ENCODE data around the gene TMEM178B.
A peak's percentile ranks its signal among the peaks of the same experiment; 100 is the strongest.
"Not testable (repeated sequence)": the region's sequence is repeated elsewhere in the genome, so short reads cannot be mapped to it uniquely, and the experiment has no call there.

The TMEM178B gene

DNA sequence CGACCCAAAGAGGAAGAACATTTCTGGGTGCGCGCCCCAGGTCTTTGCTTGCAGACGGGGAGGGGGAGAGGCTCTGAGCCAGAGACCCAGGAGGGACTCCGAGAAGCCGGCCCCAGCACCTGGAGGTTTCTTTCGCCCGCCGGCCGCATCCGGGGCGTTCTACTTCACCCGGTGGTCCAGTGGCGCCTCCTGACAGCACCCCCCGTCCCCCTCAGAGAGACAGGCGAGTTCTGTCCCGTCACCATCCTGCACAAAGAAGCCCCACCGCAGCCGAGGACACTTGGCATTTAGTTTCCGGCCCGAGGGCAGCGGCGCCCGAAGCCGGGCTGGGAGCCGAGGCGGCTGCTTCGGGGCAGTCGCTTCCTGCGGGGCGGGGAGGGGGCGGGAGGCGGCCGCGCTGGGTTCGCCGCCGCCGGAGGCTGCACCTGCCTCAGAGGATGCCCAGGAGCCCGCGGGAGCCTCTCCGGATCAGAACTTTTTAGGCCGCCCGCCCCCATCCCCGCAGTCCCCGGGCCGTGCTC is at the start of gene TMEM178B:
TSS of gene TMEM178B (plus strand) at position 424 of the 521 bp plus-strand sequence.
- no peak for DNase-seq (ENCODE audit: low spot score)

DNA sequence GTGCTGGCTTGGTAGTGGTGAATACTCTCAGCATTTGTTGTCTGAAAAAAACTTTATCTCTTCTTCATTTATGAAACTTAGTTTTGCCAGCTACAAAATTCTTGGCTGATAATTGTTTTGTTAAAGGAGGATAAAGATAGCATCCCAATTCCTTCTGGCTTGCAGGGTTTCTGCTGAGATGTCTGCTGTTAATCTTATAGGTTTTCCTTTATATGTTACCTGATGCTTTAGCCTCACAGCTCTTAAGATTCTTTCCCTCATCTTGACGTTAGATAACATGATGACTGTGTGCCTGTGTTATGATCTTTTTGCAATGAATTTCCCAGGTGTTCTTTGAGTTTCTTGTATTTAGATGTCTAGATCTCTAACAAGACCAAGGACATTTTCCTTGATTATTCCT is 49.2 kb upstream of the TMEM178B start:
- DNase-seq (ENCODE audit: low spot score), result no peak

DNA sequence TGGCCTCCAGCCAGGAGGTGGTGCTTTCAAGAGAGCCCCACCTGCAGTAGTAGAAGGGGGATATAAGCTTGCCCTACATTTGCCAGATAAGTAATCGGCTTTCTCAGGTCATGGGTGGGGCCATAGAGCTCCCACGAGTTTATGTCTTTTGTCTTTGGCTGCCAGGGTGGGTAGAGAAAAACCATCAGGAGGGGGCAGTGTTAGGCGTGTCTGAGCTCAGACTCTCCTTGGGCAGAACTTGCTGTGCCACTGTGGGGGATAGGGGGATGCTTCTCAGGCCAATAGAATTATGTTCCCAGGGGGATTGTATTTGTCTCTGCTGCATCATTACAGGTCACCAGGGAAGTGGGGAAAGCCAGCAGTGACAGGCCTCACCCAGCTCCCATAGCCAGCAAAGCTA is 46.8 kb upstream of the TMEM178B start:
- DNase-seq (ENCODE audit: low spot score), result no peak

DNA sequence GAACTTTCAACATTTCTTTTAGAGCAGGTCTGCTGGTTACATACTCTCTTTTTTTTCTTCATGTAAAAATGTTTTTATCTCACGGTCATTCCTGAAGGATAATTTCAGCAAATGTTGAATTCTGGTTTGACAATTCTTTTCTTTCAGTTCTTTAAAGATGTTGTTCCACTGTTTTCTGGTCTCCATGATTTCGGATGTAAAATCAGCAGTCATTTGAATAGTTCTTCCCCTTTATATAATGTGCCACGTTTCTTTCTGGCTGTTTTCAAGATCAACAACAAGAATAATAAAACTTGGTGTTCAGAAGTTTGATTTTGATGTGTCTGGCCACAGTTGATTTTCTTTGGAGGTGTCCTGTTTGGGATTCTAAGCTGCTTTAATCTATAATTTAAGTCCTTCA is 45.1 kb upstream of the TMEM178B start:
- DNase-seq (ENCODE audit: low spot score), result no peak

DNA sequence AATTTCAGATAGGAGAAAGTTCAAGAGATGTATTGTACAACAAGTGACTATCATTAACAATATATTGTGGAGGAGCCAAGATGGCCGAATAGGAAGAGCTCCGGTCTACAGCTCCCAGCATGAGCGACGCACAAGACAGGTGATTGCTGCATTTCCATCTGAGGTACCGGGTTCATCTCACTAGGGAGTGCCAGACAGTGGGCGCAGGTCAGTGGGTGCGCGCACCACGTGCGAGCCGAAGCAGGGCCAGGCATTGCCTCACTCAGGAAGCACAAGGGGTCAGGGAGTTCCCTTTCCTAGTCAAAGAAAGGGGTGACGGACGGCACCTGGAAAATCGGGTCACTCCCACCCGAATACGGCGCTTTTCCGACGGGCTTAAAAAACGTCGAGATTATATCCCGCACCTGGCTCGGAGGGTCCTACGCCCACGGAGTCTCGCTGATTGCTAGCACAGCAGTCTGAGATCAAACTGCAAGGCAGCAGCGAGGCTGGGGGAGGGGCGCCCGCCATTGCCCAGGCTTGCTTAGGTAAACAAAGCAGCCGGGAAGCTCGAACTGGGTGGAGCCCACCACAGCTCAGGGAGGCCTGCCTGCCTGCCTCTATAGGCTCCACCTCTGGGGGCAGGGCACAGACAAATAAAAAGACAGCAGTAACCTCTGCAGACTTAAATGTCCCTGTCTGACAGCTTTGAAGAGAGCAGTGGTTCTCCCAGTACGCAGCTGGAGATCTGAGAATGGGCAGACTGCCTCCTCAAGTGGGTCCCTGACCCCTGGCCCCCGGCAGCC is 41.1 kb upstream of the TMEM178B start:
- DNase-seq (ENCODE audit: low spot score), result not testable (repeated sequence)

DNA sequence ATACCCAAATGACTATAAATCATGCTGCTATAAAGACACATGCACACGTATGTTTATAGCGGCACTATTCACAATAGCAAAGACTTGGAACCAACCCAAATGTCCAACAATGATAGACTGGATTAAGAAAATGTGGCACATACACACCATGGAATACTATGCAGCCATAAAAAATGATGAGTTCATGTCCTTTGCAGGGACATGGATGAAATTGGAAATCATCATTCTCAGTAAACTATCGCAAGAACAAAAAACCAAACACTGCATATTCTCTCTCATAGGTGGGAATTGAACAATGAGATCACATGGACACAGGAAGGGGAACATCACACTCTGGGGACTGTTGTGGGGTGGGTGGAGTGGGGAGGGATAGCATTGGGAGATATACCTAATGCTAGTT is 35.8 kb upstream of the TMEM178B start:
- DNase-seq (ENCODE audit: low spot score), result not testable (repeated sequence)

DNA sequence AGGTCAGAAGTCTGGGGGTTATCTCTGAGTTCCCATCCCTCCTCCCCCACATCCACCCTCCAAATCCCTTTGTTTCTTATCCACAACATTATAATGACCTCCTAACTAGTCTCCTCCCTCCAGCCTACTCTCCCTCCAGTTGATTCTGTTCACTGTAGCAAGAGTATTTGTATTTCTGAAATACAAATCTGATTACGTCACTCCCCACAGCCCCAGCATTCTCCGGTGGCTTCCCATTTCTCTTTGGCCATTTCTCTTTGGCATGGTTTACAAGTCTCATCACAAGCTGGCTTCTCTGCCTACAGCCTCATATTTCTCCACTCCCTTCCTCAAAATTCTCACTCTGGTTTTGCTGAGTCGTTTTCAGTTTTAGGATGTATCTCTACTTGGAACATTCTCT is 34.5 kb upstream of the TMEM178B start:
- peak; percentile 22 for DNase-seq (ENCODE audit: low spot score)

DNA sequence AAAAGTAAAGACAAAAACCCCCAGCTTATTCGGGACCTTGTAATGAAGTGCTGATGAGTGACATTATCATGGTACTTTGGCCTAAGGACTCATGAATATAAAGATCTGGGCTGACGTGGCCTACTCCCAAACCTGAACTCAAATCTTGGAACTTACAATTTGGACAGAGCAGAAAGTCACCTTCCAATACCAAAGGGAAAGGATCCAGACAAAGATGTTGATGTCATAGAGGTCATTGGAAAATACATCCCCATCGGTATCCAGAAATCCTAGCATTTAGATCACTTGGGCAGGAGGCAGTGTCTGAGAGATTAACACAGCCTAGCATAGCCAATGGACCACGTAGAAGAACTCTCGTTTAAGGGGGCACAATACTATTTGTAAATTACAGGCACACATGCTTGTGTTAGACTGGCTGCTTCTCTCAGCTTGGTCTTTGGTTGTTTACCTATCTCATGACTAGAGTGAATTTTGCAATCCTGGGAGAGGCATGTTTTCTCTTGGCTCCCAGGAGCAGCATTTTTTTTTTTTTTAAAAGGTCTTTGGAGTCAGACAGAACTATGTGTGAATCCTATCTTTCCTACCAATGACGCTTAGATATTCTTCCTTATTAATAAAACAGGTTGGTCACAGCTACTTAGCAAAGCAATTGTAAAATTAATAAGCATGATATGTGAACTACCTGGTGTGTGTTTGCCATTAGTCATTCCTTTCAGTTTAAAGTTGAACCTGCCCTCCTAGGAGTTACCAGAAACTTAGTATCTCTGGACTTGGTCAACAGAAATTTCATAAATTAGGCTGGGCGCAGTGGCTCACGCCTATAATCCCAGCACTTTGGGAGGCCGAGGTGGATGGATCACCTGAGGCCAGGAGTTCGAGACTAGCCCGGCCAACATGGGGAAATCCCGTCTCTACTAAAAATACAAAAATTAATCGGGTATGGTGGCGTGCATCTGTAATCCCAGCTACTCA is 31.4 kb upstream of the TMEM178B start:
- DNase-seq (ENCODE audit: low spot score), result no peak

DNA sequence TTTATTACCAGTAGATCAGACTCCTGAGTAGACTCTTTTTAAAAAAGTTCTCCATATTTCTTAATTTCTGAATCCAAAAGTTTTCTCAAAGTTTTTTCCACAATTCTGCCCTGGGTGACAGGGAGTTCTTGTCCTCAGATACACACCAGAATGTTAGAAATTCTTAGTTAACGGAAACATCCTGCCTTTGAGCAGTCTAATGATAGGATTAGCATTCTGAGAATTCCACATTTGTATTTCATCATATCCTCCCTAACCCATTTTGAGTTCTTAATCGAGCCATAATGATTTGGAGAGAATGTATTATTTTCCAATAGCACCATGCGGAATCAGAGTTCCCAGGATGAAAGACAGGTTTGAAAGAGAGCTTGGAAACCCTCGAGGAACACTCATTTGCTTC is 30.2 kb upstream of the TMEM178B start:
- no peak for DNase-seq (ENCODE audit: low spot score)

DNA sequence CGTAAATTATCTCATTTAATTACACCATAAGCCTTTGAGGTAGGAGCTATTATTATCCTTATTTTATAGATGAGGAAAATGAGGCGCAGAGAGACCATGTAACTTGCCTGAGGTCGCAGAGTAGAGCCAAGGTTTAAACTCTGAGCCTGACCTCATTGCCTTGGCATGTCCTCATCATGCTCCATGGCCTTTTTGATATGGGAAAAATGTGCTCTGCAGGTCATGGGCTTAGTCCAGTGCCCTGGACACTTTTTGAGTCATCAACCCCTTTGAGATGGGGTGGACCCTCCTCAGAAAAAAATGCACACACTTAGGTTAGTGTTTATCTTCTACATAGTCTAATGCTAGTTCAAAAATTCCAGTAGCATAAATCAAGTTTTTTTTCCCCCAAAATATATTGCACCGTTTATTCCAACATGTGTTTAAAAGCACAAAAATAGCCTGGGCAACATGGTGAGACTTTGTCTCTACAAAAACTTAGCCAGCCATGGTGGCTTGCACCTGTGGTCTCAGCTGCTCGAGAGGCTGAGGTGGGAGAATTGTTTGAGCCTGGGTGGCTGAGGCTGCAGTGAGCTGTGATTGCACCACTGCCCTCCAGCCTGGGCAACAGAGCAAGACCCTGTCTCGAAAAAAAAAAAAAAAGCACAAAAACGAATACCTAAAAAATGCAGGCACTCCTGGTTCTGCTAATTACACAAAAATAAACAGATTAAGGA is 28.6 kb upstream of the TMEM178B start:
- DNase-seq (ENCODE audit: low spot score), result no peak

DNA sequence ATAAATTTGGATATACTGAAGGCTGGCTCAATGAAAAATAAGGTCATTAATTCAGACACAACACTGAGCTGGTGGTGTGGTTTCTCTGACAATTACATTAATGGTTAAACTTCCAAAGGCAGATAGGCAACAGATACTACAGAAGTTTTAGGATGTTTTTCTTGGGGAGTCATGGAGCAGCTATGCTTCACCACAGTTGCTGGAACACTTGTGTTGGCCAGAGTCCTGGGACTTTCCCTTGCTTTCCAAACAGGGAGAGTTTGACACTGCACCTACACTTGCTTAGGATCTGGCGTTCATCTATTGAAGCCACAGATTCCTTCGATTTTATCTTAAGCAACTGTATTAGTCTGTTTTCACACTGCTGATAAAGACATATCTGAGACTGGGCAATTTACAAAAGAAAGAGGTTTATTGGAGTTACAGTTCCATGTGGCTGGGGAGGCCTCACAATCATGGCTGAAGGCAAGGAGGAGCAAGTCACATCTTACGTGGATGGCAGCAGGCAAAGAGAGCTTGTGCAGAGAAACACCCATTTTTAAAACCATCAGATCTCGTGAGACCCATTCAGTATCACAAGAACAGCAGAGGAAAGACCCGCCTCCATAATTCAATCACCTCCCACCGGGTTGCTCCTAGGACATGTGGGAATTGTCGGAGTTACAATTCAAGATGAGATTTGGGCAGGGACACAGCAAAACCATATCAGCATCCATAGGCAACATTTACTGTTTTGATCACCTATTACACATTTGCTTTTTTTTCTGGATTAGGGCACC is 27.8 kb upstream of the TMEM178B start:
- no peak for DNase-seq (ENCODE audit: low spot score)

DNA sequence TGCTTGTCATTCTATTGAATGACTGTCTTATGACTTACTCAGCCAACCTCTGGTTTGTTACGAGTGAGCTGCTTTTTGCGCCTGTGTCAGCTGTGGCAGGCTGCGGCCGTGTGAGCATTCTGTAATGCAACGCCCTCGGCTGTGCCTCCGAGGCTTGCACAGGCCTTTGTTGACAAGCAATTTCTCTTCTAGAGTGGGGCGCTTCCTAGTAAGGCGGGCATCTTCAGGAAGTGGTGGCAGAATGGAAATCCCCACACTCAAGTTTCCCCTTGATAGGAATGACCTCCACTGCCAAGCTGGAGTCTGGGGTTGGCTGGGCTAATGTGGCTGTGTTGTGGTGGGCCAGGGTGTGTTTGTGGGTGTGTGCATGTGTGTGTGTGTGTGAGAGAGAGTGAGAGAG is 20.2 kb upstream of the TMEM178B start:
- DNase-seq (ENCODE audit: low spot score), result peak; percentile 46

DNA sequence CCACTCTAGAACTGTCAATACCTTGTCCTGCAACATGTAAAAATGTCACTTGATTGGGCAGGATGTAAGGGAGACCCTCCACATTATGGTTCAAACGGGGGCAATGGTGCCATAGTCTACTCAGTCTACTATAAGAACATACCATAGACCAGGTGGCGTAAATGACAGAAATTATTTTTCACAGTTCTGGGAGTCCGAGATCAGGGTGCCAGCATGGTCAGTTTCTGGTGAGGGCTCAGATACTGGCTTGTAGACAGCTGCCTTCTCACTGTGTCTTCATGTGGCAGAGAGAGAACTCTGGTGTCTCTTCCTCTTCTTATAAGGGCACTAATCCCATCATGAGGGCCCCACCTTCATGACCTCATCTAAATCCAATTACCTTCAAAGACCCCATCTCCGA is 18.7 kb upstream of the TMEM178B start:
- DNase-seq (ENCODE audit: low spot score), result no peak

DNA sequence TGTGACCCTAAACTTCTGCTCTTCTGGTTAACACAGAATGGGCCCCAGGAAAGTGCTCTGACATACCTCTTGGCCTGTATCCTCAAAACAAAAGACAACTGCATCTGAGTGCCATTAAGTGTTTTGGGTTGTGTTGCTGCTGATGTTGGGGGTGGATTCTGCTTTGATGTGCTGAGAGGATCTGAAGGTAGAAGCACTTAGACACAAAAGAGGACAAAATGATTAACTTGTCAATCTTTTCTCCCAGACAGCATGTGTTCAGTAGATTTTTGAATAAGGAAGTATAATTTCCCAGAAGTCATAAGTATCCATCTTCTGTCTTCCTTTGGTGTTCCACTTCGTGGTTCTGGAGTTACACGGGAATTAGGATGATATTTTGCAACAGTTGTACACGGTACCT is 16.1 kb upstream of the TMEM178B start:
- DNase-seq (ENCODE audit: low spot score), result no peak

DNA sequence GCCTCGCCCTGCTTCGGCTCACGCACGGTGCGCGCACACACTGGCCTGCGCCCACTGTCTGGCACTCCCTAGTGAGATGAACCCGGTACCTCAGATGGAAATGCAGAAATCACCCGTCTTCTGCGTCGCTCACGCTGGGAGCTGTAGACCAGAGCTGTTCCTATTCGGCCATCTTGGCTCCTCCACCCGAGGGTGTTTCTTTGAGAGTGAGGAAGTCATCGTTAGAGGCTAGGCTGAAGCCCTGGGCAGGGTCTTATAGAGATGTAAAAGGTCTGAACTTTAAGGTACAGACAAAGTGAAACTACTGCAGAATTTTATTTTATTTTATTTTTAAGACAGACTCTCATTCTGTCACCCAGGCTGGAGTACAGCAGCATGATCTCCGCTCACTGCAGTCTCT is 6.0 kb upstream of the TMEM178B start:
- not testable (repeated sequence) for DNase-seq (ENCODE audit: low spot score)

DNA sequence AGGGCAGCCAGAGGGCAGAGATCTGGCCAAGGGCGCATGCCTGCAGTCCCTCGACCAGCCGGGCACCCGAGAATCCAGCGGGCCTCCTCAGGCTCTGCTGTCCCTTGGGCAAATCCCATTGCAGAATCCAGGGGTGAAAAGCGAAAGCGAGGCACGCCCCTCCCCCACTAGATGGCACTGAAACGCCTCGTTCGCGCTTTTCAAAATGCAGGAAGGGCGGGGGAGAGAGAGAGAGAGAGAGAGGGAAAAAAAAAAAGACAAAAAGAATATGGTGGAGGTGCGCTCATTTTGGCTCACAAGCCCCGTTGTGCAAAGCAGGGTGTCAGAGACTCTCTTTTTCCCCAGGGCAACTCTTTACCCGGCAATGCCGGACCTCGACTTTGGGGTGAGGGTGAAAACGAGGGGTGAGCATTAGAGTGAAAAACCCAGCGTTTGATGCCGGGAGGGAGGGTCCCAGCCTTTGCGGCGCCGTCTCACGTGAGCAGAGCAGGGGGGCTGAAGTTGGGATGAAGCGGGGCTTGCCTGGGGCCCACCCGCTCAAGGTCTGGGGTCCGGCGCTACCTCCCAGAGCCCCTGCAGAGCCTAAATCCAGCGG is 2.5 kb upstream of the TMEM178B start:
- DNase-seq (ENCODE audit: low spot score), result peak; percentile 27

DNA sequence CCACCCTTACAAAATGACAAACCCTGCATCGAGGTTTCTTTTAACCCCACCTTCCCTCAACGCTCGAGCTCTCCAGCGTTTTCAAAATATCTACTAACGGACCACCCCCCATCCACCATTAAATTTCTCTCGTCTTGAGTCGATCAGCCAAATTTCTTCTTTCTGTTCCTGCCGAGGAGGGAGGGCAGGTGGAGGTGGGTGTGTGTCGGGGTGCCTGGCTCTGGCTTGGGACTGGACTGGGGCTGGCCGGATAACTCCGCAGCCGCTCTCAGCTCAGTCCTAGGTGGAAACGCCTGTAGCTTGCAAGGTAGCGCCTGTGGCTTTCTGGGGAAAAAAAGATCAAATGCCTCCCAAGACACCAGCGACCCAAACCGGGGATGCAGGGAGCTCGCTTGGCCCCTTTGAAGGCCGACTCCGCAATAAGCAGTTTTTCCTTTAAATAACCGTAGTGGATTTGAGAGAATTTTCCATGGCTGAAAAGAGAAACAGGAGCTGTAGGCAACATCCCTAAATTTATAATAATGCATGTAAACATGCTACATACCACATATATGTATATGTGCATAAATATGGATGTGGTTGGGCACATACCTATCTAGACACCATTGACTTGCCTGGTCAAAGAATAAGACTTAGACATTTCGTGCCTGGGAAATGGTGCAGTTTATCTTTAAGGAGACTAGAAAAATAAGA is 1.9 kb upstream of the TMEM178B start:
- DNase-seq (ENCODE audit: low spot score), result no peak

DNA sequence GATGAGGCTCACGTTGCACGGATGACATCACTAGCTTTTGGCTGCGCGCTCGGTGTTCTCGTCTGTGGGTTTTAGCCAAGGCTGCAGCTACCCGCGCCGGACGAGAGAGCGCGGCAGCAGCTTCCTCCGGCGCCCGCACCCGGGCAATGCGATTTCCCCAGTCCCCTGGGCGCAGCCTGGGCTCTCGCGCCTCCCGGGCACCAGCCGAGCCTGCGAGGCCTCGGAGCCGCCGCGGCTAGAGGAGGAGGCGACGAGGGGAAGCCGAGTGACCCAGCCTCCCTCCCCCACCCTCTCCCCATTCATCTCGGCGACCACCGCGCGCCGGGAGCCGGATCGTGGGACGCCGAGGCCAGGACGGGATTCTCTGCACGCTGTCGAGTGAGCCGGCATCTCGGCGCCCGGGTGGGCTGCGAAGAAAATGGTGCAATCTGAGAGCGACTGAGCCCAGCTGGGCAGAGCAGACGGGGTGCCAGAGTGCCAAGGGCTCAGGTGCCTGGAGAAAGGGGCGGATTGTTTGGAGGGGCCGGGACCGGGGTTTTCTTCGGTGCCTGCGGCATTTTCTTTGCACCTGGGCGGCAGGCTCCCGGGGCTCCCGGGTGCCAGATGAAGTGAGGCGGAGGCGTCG is 1.2 kb upstream of the TMEM178B start:
- no peak for DNase-seq (ENCODE audit: low spot score)

DNA sequence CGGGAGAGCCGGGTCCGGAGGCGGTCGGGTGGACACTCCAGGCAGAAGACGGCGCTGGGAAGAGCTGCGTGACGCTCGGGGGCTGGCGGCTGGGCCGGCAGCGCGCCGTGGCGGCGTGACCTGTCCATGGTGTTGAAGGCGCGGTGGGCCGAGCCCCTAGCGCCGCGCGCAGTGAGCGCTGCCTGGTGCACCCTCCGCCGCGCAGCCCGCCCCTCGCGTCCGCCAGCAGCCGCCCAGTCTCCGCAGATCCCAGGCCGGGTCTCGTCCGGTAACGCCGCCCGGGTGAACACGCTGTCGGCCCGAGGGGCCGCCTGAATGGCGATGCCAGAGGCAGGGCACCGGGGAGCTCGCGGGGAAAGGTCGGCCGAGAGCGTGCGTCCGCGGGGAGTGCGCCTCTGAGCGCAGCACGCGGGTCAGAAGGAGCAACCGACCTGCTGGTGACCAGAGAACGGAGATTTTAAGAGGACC is 657 bp upstream of the TMEM178B start:
- no peak for DNase-seq (ENCODE audit: low spot score)
